ENCODE data around the gene CPA4.

The CPA4 gene

DNA sequence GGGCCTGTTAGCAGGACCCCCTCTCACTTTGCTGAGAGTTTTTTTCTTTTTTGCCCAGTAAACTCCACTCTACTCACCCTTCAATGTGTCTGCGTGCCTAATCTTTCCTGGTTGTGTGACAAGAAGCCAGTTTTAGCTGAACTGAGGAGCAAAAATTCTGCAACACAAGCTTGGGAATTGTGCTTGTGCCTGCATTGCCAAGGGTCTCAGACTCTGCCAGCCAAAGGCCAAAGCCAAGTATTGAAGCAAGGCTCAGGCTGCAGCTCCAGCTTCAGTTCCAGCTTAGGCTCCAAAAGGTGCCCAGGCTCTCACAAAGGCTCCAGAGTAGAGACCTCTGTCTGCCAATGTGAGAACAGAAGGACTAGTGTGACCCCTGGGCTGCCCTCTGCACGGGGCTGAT, 30.5 kb upstream of the CPA4 start:
- no peaks in the 10 kb centered on the region for H3K36me3 ChIP-seq (ENCODE audit: insufficient read depth, insufficient read length, low read length)
- H3K9me3 ChIP-seq (ENCODE audit: insufficient read depth, low read length): peaks cover 20% of the 10 kb centered on the region
- no peaks in the 10 kb centered on the region for H3K27me3 ChIP-seq (ENCODE audit: insufficient read depth, insufficient read length)
- DNase-seq (ENCODE audit: low read depth, low spot score): no peak
- H3K9ac ChIP-seq (ENCODE audit: insufficient read length, low read depth): no peak overlapping the region
- TF ChIP-seq ZNF274 (IDR thresholded peaks at IDR 0.05; ENCODE audit: low read depth, low read length) (no peak), YY1 (IDR thresholded peaks at IDR 0.05; ENCODE audit: insufficient read depth, insufficient read length) (no peak), SUZ12 (IDR thresholded peaks at IDR 0.05; ENCODE audit: extremely low read depth, insufficient read depth, insufficient read length) (no peak)
- H3K4me1 ChIP-seq (ENCODE audit: insufficient read depth, insufficient read length): no peaks in the 10 kb centered on the region
- H3K4me3 ChIP-seq (ENCODE audit: insufficient read length, low read depth): no peak overlapping the region

- H3K4me3 ChIP-seq (ENCODE audit: insufficient read length, low read depth): no peak overlapping the region
- no peaks in the 10 kb centered on the region for H3K4me1 ChIP-seq (ENCODE audit: insufficient read depth, insufficient read length)
- no peak for TF ChIP-seq YY1 (IDR thresholded peaks at IDR 0.05; ENCODE audit: insufficient read depth, insufficient read length)
- no peak for TF ChIP-seq SUZ12 (IDR thresholded peaks at IDR 0.05; ENCODE audit: extremely low read depth, insufficient read depth, insufficient read length)
- TF ChIP-seq ZNF274 (IDR thresholded peaks at IDR 0.05; ENCODE audit: low read depth, low read length): no peak
- no peak for DNase-seq (ENCODE audit: low read depth, low spot score)
- H3K27me3 ChIP-seq (ENCODE audit: insufficient read depth, insufficient read length): no peaks in the 10 kb centered on the region
- no peak overlapping the region for H3K9ac ChIP-seq (ENCODE audit: insufficient read length, low read depth)
- peaks cover 14% of the 10 kb centered on the region for H3K9me3 ChIP-seq (ENCODE audit: insufficient read depth, low read length)
- H3K36me3 ChIP-seq (ENCODE audit: insufficient read depth, insufficient read length, low read length): no peaks in the 10 kb centered on the region
Measured at GRCh38 chr7:130263130-130263529, 29.8 kb upstream of the CPA4 start.

GRCh38 chr7:130266258-130266960, 26.6 kb upstream of the CPA4 start, which contains the start of gene CPA2:
Gene CPA2, plus strand, starts transcription at chr7:130266863. Its CDS starts 19 bp downstream, at chr7:130266882.
- no peaks in the 10 kb centered on the region for H3K36me3 ChIP-seq (ENCODE audit: insufficient read depth, insufficient read length, low read length)
- H3K4me3 ChIP-seq (ENCODE audit: insufficient read length, low read depth): no peak within 1 kb of the TSS
- H3K27me3 ChIP-seq (ENCODE audit: insufficient read depth, insufficient read length): no peaks in the 10 kb centered on the region
- TF ChIP-seq YY1 (IDR thresholded peaks at IDR 0.05; ENCODE audit: insufficient read depth, insufficient read length): no peak
- TF ChIP-seq SUZ12 (IDR thresholded peaks at IDR 0.05; ENCODE audit: extremely low read depth, insufficient read depth, insufficient read length): no peak
- TF ChIP-seq ZNF274 (IDR thresholded peaks at IDR 0.05; ENCODE audit: low read depth, low read length): no peak
- no peak for DNase-seq (ENCODE audit: low read depth, low spot score)
- no peaks in the 10 kb centered on the region for H3K9me3 ChIP-seq (ENCODE audit: insufficient read depth, low read length)
- no peak within 1 kb of the TSS for H3K9ac ChIP-seq (ENCODE audit: insufficient read length, low read depth)
- H3K4me1 ChIP-seq (ENCODE audit: insufficient read depth, insufficient read length): no peaks in the 10 kb centered on the region

DNA sequence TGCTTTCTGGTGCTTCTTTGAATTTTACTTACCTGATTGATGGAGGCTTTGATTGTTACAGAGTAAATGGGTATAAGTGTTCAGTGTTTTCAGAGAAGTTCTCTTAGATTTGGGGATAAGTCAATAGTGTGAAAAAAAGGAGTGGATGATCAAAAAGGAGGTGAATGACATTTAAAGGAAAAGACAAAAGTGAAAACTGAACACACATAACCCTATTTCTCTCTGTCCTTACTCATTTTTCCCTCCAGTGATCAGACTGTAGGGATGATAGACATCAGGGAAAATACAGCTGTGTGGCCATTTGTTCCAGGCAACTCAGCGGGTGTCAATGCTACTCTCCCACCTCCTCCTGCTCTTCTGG, 26.0 kb upstream of the CPA4 start:
- Histone ChIP-seq H3K4me1 (ENCODE audit: insufficient read depth, insufficient read length) (no peaks in the 10 kb centered on the region), H3K36me3 (ENCODE audit: insufficient read depth, insufficient read length, low read length) (no peaks in the 10 kb centered on the region), H3K27me3 (ENCODE audit: insufficient read depth, insufficient read length) (no peaks in the 10 kb centered on the region), H3K4me3 (ENCODE audit: insufficient read length, low read depth) (no peak overlapping the region), H3K9me3 (ENCODE audit: insufficient read depth, low read length) (no peaks in the 10 kb centered on the region), H3K9ac (ENCODE audit: insufficient read length, low read depth) (no peak overlapping the region)
- TF ChIP-seq SUZ12 (IDR thresholded peaks at IDR 0.05; ENCODE audit: extremely low read depth, insufficient read depth, insufficient read length) (no peak), ZNF274 (IDR thresholded peaks at IDR 0.05; ENCODE audit: low read depth, low read length) (no peak), YY1 (IDR thresholded peaks at IDR 0.05; ENCODE audit: insufficient read depth, insufficient read length) (no peak)
- DNase-seq (ENCODE audit: low read depth, low spot score): no peak

DNA sequence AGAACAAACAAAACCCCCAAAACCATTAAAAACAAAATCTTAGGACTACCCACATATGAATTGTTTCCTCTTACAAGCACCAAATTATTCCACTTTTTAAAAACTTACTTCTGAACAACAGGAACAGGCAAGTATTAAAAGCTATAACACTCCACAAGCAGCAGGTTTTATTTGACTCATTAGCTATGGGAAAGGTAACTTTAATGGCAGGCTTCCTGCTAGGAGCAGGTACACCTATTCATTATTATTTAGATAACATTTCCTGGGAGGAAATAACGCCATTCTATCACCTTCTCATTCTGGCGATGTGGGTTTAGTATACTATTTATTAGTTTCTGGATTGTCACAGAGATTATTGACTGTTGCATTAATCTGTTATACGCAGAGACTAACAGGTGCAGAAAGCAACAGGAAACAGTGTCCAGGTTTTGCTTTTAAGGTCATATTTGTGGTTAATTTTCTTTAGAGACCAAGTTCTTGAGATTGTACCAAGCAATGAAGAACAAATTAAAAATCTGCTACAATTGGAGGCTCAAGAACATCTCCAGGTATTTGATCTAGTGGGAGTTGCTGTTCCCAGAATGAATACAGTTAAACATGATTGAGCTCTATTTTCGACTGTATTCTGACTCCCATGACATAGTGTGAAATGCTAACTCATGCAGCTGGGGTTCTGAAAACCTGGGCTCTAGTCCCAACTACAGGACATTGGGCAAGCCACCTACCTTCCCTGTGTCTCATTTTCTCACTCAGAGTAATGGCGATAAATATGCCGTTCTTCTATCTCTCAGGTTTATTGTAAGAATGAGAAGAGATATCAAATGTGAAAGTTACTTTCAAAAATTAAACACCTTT, 24.3 kb upstream of the CPA4 start:
- Histone ChIP-seq H3K27me3 (ENCODE audit: insufficient read depth, insufficient read length) (no peaks in the 10 kb centered on the region), H3K4me3 (ENCODE audit: insufficient read length, low read depth) (no peak overlapping the region), H3K4me1 (ENCODE audit: insufficient read depth, insufficient read length) (peaks cover 5% of the 10 kb centered on the region), H3K9ac (ENCODE audit: insufficient read length, low read depth) (no peak overlapping the region), H3K9me3 (ENCODE audit: insufficient read depth, low read length) (no peaks in the 10 kb centered on the region), H3K36me3 (ENCODE audit: insufficient read depth, insufficient read length, low read length) (no peaks in the 10 kb centered on the region)
- no peak for DNase-seq (ENCODE audit: low read depth, low spot score)
- no peak for TF ChIP-seq YY1 (IDR thresholded peaks at IDR 0.05; ENCODE audit: insufficient read depth, insufficient read length)
- TF ChIP-seq ZNF274 (IDR thresholded peaks at IDR 0.05; ENCODE audit: low read depth, low read length): no peak
- no peak for TF ChIP-seq SUZ12 (IDR thresholded peaks at IDR 0.05; ENCODE audit: extremely low read depth, insufficient read depth, insufficient read length)

GRCh38 chr7:130269318-130269694, 23.7 kb upstream of the CPA4 start:
- H3K9ac ChIP-seq (ENCODE audit: insufficient read length, low read depth): no peak overlapping the region
- peaks cover 5% of the 10 kb centered on the region for H3K4me1 ChIP-seq (ENCODE audit: insufficient read depth, insufficient read length)
- DNase-seq (ENCODE audit: low read depth, low spot score): no peak
- no peaks in the 10 kb centered on the region for H3K27me3 ChIP-seq (ENCODE audit: insufficient read depth, insufficient read length)
- H3K4me3 ChIP-seq (ENCODE audit: insufficient read length, low read depth): no peak overlapping the region
- no peaks in the 10 kb centered on the region for H3K36me3 ChIP-seq (ENCODE audit: insufficient read depth, insufficient read length, low read length)
- TF ChIP-seq ZNF274 (IDR thresholded peaks at IDR 0.05; ENCODE audit: low read depth, low read length): no peak
- no peak for TF ChIP-seq YY1 (IDR thresholded peaks at IDR 0.05; ENCODE audit: insufficient read depth, insufficient read length)
- TF ChIP-seq SUZ12 (IDR thresholded peaks at IDR 0.05; ENCODE audit: extremely low read depth, insufficient read depth, insufficient read length): no peak
- no peaks in the 10 kb centered on the region for H3K9me3 ChIP-seq (ENCODE audit: insufficient read depth, low read length)

Measured in NT2/D1 (cell line).